Fibroblast of lung (primary cell): ENCODE results near the gene RCBTB2.

Experiments used
- EZH2 ChIP-seq: IDR thresholded peaks from 2 replicates; pipeline ENCODE4 v1.5.1; 2012; ENCODE audit warnings: low read length, control low read depth, mild to moderate bottlenecking; ENCODE audit errors: missing control alignments
- TF ChIP-seq, protein P1 (sequence below), 2 donors: IDR thresholded peaks in 1 of 2; conservative IDR thresholded peaks in 1 of 2; 1 replicate in 1 of 2; 2 replicates in 1 of 2; pipeline ENCODE4 v1.5.1; 2011 to 2012; ENCODE audit warnings: low read length in 2 of 2, control low read depth in 1 of 2, inconsistent platforms in 1 of 2, low read depth in 1 of 2, mild to moderate bottlenecking in 1 of 2

DNA sequence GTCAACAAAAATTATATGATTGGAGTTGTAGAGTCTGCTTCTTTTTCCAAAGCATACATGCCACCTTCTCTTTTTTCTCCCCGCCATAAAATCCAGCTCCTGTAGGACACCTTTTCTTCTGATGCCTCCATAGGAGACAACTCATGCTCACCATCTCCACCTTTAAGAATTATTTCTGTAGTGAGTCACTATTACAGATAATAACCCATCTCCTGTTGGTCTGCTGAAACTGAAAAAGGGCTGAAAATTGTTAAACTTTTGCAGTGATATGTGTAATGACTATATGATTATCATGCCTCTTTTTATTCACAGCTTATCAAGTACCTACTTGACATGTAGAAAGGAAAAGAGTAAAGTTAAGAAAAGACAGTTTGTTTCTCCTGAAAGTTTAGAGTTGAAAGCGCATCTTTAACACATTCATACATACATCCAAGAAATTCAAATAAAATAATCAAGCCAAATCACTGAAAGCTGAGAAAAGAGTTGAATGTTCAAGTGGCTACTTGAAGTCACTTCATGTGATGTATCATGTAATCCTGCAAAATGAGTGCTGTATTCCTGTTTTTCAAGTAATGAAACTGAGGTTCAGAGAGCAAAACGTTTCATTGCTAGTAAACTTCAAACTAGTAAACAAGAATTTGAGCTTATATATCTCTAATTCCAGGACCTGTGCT is 84.5 kb downstream of the RCBTB2 start:
- TF ChIP-seq EZH2, result no peak
- TF ChIP-seq, protein P1, sequence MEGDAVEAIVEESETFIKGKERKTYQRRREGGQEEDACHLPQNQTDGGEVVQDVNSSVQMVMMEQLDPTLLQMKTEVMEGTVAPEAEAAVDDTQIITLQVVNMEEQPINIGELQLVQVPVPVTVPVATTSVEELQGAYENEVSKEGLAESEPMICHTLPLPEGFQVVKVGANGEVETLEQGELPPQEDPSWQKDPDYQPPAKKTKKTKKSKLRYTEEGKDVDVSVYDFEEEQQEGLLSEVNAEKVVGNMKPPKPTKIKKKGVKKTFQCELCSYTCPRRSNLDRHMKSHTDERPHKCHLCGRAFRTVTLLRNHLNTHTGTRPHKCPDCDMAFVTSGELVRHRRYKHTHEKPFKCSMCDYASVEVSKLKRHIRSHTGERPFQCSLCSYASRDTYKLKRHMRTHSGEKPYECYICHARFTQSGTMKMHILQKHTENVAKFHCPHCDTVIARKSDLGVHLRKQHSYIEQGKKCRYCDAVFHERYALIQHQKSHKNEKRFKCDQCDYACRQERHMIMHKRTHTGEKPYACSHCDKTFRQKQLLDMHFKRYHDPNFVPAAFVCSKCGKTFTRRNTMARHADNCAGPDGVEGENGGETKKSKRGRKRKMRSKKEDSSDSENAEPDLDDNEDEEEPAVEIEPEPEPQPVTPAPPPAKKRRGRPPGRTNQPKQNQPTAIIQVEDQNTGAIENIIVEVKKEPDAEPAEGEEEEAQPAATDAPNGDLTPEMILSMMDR (conservative IDR thresholded peaks at IDR 0.05 in 1 of 2, IDR thresholded peaks at IDR 0.05 in 1 of 2; ENCODE audit: low read depth in 1 of 2, low read length in 2 of 2), result no peak
